HG03025 (cell line): Measurements from ENCODE around the gene XPO6.

Source experiments
- ATAC-seq: cut with Tn5 transposase; IDR thresholded peaks from one replicate; pipeline ENCODE4 v1.9.1; 2021; ENCODE audit warnings: mild to moderate bottlenecking, moderate library complexity; ENCODE audit not compliant: unreplicated experiment, low FRiP score

Gene XPO6

DNA sequence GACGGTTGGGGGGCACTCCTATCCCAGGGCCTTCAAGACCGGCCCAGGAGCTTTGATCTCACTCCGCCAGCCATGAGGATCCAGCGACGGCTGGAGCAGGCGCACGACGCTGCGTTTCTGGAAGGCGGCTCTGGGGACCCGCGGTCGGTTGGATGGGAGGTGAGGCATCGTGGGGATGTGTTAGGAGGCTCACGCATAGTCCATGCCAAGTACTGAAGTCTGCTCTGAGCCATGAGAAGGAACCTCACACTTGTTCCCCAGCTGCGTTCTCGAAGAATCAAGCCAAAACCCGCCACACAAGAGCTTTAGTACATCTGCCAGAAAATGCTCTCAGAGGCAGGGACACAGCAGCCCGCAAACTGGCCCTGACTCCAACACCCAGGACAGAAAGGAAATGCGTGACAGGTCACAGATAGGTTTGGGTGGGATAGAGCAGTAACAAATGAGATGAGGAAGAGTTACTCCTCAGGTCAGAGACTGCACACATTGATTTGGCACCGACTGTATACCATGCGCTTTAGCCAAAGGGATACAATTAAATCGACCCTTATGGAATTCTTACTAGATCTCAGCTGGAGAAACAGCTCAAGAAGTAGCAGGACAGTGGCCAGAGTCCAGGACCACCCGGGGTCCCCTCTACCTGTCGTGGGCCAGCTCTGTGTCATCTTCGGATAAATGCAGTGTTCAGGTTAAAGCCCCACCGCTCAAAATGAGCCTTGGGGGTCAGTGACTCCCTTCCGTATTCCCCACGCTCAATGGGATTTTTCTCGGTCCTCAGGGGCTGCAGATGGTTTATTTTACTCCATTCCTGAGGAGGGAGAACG lies 141.6 kb downstream of the XPO6 start:
- ATAC-seq, result no peak

DNA sequence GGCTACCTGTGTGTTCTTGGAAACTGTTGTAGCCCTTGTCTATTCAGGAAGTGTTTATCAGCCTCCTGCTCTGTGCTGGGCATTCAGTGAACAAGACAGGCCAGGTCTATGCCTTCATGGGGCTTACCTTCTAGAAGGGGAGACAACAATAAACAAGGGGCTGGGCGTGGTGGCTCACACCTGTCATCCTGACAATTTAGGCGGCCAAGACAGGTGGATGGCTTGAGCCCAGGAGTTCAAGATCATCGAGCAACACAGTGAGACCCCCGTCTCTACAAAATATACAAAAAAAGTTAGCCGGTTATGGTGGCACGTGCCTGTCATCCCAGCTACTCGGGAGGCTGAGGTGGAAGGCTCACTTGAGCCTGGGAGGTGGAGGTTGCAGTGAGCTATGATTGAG lies 142.8 kb downstream of the XPO6 start:
- no peak for ATAC-seq

DNA sequence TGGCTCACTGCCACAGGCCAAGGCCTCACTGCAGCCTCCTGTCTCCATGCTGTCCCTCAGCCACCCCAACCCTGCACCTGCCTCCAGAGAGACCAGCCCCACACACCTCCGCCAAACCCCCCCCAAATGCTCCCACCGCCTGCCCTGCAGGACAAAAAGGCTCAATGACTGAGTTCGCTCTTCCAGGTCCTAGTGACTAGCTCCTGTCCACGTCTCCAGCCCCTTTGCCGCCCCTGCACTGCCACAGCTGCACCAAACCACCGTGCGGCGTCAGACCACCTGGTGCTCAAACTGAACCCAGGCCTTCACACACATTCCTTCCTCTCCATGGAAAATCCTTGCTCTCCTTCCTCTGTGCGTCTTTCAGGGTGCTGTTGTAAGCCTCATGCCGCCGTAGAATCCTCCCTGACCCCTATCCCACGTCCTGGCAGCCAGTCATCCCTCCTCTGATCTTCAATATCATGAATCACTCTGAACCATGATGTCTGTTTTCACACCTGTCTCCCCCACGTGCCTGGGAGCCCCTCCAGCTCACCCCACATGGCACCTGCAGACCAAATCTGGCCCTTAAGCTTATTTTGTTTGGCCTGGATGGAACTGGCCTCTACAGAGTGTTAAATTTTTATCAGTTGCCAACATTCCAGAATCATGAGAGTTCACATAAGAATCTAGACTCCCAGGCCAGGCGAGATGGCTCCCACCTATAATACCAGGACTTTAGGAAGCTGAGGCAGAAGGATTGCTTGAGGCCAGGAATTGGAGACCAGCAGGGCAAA lies 144.0 kb downstream of the XPO6 start:
- ATAC-seq, result no peak

DNA sequence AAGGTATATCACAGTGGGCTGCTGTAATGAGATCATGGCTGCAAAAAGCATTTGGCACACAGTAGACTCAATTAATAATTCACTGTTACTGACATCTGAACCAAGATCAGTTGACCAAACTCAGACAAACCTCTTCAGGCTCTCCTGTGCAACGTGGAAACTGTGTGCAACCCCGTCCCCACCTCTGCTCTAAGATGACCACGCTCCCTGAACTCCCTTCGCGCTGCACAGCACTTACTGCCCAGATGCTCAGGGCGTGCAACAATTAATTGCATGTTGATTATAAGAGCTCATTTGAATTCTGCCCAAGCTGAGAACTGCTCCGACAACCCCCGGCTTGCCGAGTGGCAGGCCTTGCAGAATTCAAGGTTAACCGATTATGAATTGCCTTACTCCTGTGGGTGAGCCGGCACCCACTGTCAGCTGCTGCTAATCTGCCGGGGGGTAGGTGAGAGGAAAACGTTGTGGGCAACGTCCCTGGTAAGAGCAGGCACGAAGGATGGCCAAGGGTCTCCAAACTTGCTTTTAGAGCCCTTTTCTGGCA lies 147.0 kb downstream of the XPO6 start:
- ATAC-seq, result no peak

DNA sequence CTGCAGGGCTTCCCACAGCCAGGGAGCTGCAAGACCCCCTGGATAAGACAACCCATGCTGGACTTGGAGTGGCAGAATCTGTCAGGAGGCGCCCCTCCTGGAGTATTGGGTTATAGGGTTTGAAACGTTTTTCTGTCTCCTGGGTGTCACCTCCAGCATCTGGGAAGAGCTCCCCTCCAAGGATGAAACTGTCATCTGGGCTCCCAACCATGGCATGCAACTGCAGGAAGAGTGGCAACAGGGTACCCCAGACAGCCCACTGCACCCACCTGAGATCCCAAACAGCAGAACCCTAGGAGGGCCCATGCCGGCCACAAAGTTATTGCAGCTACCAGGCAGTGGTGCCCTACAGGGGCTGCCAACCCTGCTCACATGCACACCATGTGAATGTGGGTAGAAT lies 147.6 kb downstream of the XPO6 start:
- no peak for ATAC-seq

DNA sequence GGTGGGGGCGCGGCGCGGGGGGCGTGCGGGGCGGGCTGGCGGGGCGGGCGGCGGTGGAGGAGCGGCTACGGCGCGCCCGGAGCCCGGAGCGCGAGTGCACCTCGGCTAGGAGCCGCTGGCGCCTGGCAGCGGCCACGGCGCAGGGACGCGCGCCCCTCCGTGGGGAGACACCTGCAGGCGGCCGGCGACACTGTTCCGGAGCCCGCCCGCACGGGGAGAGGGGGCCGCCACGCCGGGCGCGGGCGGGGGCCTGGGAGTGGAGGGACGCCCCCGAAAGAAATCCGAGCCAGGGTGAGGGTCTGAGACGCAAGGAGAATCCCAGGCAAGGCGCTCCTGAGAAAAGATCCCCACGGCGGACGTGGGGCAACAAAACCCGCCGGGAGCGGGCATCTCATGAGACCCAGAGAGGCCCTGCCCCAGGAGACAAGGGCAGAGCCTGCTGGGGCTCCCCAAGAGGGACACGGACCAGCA lies 148.1 kb downstream of the XPO6 start, which contains the start of gene GSG1L:
Gene GSG1L (minus strand): TSS at position 124 of the 471 bp plus-strand sequence. CDS start 290 bp downstream, outside the sequence.
- no peak for ATAC-seq

DNA sequence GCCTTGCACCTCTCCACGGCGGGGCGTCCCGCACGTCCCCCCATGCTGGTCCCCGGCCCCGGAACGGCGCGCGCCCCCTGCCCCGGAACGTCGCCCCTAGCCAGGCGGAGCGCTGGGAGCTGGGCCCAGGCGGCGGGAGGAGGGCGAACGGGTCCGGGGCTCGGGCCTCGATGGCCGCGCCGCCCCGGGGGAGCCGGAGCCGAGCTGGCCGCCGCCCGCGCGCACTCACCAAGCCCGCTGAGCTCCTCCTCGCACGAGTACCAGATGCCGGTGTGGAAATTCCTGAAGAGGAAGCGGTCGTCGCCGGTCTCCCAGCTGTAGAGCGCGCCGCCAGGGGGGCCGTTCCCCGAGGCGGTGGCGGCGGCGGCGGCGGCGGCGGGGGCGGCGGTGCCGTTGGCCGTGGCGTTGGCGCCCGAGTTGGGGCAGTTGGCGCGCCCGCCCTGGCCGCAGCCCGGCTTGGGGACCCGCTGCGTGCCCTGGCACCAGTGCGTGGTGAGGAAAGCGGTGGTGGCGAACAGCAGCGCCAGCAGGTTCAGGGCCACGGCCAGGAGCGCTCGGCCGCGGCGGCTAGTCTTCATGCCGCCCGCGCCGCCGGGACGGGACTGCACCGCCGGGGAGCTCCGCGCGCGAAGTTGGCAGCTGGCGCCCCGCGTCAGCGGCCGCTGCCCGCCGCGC lies 148.8 kb downstream of the XPO6 start:
- ATAC-seq, result no peak

DNA sequence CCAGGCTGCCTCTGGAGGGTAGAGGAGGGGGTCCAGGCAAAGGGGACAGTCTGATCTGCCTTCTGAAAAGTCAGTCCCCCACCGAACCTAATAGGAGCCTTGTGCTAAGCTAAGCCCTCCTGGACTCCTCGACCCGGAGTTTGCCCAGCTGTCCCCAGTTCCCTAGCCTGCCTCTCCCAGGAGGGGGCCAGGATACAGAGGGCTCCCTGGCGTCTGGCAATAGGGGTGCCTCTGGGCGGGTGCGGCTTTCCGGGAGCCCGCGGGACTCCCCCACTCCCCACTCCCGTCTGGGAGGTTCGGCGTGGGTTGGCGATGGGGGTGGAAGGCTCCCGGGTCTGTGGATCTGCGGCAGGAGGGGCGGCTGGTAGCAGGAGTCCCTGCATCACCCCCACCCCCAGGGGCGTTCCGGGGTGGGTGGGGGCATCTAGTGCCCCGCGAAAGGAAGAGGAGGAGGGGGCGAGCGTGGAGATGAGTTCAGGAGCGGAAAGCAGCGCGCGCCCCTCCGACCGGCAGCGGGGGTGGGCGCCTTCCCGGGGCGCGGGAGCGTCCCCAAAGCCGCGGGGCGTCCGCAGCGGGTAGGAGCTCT lies 149.4 kb downstream of the XPO6 start:
- no peak for ATAC-seq

DNA sequence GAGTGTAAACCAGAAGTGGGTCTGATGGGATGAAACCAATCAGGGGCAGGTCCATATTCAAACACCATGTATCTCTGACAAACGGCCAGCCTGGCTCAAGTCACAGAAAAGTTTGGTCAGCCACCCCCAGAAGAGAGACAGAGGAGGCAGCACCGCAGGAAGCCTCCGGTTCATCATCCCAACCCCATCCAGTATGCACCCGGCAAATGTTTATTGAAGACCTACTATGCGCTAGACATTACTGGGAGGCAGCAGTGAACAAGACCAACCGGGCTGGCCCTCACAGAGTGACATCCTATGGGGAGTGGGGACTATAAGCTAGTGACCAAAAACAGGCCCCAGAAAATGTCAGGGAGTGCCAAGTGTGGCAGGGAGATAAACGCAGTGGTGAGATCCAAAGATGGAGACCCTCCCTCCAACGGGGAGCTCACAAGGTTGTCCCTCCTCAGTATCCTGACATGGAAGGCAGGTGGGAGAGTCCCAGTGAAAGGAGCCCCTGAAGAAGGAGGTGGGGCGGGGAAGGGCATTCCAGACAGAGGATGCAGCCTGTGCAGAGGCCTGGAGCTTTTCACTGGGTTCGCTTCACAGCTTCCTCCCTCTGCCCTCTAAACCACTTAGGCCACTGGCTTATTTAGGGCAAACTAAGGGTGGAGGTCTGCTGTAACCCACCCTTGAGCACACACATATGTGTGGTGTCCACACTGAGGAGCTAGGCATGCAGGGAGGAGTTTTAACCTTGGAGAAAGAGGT lies 150.2 kb downstream of the XPO6 start:
- no peak for ATAC-seq

DNA sequence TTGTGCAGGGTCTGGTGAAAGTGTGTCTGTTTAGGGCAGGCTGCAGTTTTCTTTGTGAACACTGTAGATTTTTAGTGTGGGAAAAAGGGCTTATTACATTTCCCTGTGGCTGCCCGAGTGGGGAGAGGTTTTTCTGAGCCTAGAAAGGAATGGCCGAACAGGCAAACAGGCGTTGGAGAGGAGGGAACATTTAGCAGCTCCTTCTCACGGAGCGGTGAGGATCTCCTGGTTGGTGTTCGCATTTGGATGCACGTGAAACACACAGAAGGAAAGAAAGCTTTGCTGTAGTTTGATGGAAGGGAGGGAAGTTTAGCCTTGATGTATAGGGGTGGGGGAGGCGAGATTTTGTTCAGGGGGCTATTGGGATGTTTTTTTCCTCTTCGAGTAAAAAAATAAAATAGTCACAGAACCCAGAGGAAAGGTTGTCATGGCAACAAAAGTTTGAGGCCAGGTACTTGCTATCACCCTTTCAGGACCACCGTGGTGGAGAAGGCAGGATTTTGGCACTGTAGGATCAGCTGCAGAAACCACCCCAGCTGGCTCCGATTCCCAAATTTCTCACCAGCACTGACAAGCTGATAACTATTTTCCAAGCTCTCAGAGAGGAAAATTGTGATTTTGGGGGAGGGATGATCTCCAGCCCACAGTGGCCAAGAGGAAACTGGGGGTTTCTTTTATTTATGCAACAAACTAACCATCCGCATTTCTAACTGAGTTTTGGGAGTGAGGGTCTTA lies 151.8 kb downstream of the XPO6 start:
- no peak for ATAC-seq

DNA sequence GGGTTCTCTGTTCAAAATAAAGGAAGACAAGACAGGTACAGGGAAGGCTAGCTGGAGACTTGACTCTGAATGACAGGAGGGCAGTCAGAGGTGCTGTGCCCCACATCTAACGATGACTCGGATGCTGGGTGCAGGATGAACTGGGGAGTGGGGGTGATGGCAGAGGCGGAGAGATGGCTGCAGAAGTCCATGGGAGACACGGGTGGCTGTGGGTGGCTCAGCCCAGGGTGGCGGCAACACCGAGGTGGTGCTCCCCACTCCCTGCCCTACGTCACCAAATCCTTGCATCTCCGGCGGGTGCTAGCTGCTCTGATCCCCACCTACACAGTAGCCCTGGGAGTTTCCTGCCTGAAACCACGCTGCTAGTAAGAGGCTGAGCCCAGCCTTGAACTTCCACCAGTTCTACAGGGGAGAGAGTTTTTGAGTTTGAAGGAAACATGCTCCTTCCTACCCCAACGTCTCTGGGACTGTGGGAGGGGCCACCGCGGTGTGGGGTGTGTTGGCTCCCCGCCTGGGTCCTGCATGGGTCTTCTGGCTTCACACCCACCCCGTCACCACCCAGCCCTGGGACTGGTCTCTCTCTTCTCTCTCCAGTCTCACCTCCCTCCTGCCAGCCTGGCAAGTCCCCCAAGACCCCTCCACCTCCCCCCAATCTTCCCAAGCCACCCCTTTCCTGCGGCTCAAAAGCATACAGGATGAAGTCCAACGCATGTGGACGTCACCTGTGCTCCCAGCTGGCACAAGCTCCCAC lies 152.8 kb downstream of the XPO6 start:
- ATAC-seq, result no peak

DNA sequence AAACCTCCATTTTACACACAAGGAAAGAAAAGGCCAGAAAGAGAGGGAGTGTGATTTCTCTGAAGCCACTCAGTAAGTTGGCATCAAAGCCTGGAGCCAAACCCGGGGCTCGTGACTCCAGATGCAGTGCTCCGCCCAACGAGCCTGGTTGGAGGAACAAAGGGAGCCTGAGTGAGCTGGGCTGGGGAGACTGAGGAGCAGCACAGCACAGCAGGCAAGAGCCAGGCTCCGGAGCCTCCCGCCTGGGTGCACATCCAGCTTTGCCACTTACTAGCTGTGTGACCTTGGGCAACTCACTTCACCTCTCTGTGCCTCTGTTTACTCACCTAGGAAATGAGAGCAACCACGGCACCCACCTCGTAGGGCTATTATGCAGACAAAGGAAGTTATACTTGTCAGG lies 153.8 kb downstream of the XPO6 start:
- ATAC-seq, result no peak

DNA sequence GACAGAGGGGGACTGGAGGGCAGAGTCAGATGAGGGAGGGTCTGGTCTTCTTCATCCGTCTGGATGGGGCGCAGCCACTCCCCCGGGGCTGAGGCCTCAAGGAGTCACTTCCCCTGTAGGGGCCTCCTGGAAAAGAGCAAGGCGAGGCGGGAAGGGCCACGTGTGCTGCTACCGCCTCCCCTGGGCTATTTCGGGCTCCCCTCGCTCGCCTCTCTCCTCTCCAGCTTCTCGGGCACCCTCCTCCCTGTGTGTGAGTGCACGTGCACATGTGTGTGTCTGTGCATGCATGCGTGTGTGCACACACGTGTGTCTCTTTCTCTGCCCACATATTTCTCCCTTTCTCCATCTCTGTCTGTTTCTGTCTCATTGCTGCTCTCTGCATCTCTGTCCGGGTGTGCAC lies 158.3 kb downstream of the XPO6 start:
- no peak for ATAC-seq

DNA sequence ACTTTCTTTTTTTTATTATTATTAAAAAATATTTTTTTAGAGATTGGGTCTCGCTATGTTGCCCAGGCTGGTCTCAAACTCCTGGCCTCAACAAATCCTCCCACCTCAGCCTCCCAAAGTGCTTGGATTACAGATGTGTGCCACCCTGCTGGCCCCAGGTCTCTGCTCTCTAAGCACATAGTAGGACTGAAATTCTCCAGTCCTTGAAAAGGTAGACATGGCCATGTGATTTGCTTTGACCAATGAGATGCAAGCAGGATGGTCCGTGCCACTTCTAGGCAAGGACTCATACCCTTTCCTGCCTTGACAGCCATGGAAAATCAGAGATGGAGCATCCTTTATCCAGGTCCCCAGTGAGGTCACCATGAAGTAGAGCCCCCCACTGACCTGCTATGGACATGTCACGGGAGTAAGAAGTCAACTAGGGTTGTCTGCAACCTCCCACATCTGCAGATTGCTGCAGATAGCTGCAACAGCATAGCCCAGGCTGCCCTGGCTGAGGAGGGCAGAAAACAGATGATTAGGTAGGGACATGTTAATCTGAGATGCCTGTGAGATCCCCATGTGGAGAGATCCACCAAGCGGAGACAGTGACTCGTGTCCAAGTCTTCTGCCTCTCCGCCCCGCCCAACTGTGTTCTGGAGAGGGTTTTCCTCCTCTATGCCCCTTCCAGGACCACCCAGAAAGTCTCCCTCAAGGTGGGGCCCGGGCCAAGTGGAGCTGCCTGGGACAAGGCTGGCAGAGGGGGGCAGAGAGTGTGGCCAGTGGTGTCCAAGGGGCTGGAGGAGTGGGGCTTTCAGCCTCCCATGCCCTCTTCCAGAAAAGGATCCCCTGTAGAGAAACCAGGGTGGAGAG lies 159.3 kb downstream of the XPO6 start:
- ATAC-seq, result no peak

DNA sequence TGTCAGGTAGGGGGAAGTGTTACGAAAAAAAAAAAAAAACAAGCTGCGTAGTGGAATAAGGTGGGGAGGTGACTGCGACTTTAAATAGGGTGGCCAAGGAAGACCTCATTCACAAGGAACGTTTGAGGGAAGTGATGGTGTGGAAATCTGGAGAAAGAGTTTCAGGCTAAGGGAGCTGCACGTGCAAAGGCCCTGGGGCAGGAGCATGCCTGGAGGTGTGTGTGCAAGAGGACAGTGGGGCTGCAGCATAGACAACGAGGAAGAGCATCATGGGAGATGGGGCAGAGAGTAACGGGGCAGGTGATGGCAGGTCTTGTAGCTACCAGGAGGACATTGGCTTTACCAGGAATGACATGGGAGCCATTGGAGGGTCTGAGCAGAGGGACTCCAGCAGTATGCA lies 160.3 kb downstream of the XPO6 start:
- ATAC-seq, result no peak
